IPS-20b (cell line): ENCODE results near the gene ALOX15.

ENCODE experiments used
- H3K27ac ChIP-seq: one replicate; pipeline ENCODE4 v1.5.1; 2013; ENCODE audit warnings: low read length
- H3K27me3 ChIP-seq: 2 replicates; pipeline ENCODE4 v1.6.1; 2013; ENCODE audit warnings: mild to moderate bottlenecking, low read length, inconsistent platforms; ENCODE audit not compliant: insufficient read depth
- H3K36me3 ChIP-seq: 2 replicates; pipeline ENCODE4 v1.6.1; 2013; ENCODE audit warnings: low read depth, mild to moderate bottlenecking, inconsistent platforms, low read length, moderate library complexity; ENCODE audit not compliant: insufficient read depth
- H3K4me1 ChIP-seq: 2 replicates; pipeline ENCODE4 v1.6.1; 2013; ENCODE audit warnings: mild to moderate bottlenecking, control low read depth, inconsistent platforms, low read length, moderate library complexity; ENCODE audit not compliant: insufficient read depth
- H3K4me3 ChIP-seq: 2 replicates; pipeline ENCODE4 v1.5.1; 2013; ENCODE audit warnings: mild to moderate bottlenecking, low read length, inconsistent platforms
- H3K9ac ChIP-seq: 2 replicates; pipeline ENCODE4 v1.6.1; 2013; ENCODE audit warnings: low read depth, mild to moderate bottlenecking, inconsistent platforms, low read length, moderate library complexity
- H3K9me3 ChIP-seq: 2 replicates; pipeline ENCODE4 v1.6.1; 2013; ENCODE audit warnings: mild to moderate bottlenecking, low read depth, low read length, inconsistent platforms; ENCODE audit not compliant: insufficient read depth

The ALOX15 gene

DNA sequence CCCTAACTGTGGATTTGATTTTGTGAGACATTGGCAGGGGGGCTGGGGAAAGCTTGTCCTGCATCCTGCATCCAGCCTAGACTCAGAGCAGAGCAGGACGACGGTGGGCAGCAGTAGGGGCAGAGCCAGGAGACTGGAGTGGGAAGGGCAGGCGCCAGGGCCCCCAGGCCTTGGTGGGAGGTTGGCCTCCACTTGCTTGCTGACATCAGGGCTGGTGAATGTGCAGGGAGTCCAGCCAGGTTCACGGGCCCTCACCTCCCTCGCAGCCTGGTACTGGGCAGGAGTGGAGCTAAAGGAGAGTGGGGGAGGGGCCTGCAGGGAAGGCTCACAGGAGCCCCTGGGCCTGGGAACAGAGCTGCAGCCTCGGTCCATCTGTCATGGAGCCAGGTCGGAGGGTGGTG, 59.4 kb downstream of the ALOX15 start:
- Histone ChIP-seq H3K27me3 (peaks cover 49% of the 10 kb centered on the region), H3K36me3 (no peaks in the 10 kb centered on the region)

More for the DNA sequence above, 59.4 kb downstream of the ALOX15 start:
- Histone ChIP-seq H3K4me1 (peaks cover 5% of the 10 kb centered on the region; the same call in 1 of the 2 replicates), H3K4me3 (no peak overlapping the region), H3K9ac (no peak overlapping the region), H3K27ac (no peak overlapping the region), H3K9me3 (no peaks in the 10 kb centered on the region)
